OCI-LY1 (cell line): ENCODE data around the gene CELSR1.

Experiments
- CTCF ChIP-seq: fragments of 200-600 bp; sonication (generic), shearing (Covaris generic); IDR thresholded peaks from 2 replicates; pipeline ENCODE4 v1.5.1; 2017; ENCODE audit warnings: mild to moderate bottlenecking, antibody characterized with exemption, low read length, moderate library complexity, mixed read lengths
- EZH2 ChIP-seq: fragments of 200-600 bp; sonication (generic), shearing (Covaris generic); IDR thresholded peaks from 2 replicates; pipeline ENCODE4 v1.8.0; 2017; ENCODE audit warnings: borderline replicate concordance, mixed run types, mild to moderate bottlenecking, antibody characterized with exemption, low read length, moderate library complexity, mixed read lengths

DNA sequence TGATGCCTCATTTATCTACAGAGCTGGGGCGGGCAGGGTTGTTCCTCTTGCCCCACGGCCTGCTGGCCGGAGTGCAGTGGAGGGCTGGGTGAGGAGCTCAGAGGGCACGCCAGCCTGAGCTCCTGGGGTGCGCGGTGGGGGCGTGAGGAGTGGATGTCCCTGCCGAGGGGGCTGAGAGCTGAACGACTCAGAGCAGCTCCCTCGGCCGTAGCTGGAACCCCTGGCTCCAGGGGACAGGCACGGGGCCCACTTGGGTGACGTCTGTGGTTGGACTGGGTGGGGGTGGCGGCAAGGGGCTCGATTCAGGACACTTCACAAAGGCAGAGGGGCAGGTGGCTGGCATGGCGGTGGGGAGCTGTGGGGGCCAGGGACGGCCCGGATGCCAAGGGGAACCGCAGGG lies 139.5 kb downstream of the CELSR1 start:
- no peak for TF ChIP-seq CTCF
- TF ChIP-seq EZH2: no peak
